C4-2B (cell line): Measurements from ENCODE around the gene KLHL35.

ENCODE experiments used
- CTCF ChIP-seq: fragments of 450-650 bp; conservative IDR thresholded peaks from 2 replicates; pipeline ENCODE4 v1.5.1; 2017; ENCODE audit warnings: mild to moderate bottlenecking
- ZFX ChIP-seq: fragments of 450-650 bp; IDR thresholded peaks from 2 replicates; pipeline ENCODE4 v1.6.1; 2017

- TF ChIP-seq CTCF (no peak), ZFX (no peak)
Observed at GRCh38 chr11:75432911-75433321, at the start of gene KLHL35.
